ENCODE results near the gene PNISR.

Gene PNISR

GRCh38 chr6:99362678-99363268, 62.3 kb downstream of the PNISR start:
- in situ Hi-C loops (cut with MboI; ENCODE audit: low sequenced_read_pairs, unreplicated experiment) = no loop called here
- TF ChIP-seq, protein P1, sequence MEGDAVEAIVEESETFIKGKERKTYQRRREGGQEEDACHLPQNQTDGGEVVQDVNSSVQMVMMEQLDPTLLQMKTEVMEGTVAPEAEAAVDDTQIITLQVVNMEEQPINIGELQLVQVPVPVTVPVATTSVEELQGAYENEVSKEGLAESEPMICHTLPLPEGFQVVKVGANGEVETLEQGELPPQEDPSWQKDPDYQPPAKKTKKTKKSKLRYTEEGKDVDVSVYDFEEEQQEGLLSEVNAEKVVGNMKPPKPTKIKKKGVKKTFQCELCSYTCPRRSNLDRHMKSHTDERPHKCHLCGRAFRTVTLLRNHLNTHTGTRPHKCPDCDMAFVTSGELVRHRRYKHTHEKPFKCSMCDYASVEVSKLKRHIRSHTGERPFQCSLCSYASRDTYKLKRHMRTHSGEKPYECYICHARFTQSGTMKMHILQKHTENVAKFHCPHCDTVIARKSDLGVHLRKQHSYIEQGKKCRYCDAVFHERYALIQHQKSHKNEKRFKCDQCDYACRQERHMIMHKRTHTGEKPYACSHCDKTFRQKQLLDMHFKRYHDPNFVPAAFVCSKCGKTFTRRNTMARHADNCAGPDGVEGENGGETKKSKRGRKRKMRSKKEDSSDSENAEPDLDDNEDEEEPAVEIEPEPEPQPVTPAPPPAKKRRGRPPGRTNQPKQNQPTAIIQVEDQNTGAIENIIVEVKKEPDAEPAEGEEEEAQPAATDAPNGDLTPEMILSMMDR (IDR thresholded peaks at IDR 0.05; ENCODE audit: borderline replicate concordance, control extremely low read depth, extremely low read depth, insufficient read depth, missing control alignments) = no peak
- no peak for DNase-seq (ENCODE audit: low spot score)

- in situ Hi-C loops (cut with MboI; ENCODE audit: low sequenced_read_pairs, unreplicated experiment) = no loop called here
- TF ChIP-seq, protein P1 (IDR thresholded peaks at IDR 0.05; ENCODE audit: borderline replicate concordance, control extremely low read depth, extremely low read depth, insufficient read depth, missing control alignments) = no peak
Measured at GRCh38 chr6:99359800-99360199, 65.3 kb downstream of the PNISR start.

GRCh38 chr6:99356641-99357040, 68.5 kb downstream of the PNISR start:
- in situ Hi-C loops (cut with MboI; ENCODE audit: low sequenced_read_pairs, unreplicated experiment) = no loop called here
- TF ChIP-seq, protein P1 (IDR thresholded peaks at IDR 0.05; ENCODE audit: borderline replicate concordance, control extremely low read depth, extremely low read depth, insufficient read depth, missing control alignments) = no peak
- DNase-seq (ENCODE audit: low spot score) = no peak

More at GRCh38 chr6:99359800-99360199, 65.3 kb downstream of the PNISR start:
- DNase-seq (ENCODE audit: low spot score) = no peak

- TF ChIP-seq, protein P1 (IDR thresholded peaks at IDR 0.05; ENCODE audit: borderline replicate concordance, control extremely low read depth, extremely low read depth, insufficient read depth, missing control alignments) = no peak
- DNase-seq (ENCODE audit: low spot score) = no peak
- in situ Hi-C loops (cut with MboI; ENCODE audit: low sequenced_read_pairs, unreplicated experiment) = no loop called here
Measured at GRCh38 chr6:99354983-99355382, 70.1 kb downstream of the PNISR start.

GRCh38 chr6:99353126-99353525, 72.0 kb downstream of the PNISR start:
- TF ChIP-seq, protein P1 (IDR thresholded peaks at IDR 0.05; ENCODE audit: borderline replicate concordance, control extremely low read depth, extremely low read depth, insufficient read depth, missing control alignments) = no peak
- in situ Hi-C loops (cut with MboI; ENCODE audit: low sequenced_read_pairs, unreplicated experiment) = no loop called here
- DNase-seq (ENCODE audit: low spot score) = no peak

DNA sequence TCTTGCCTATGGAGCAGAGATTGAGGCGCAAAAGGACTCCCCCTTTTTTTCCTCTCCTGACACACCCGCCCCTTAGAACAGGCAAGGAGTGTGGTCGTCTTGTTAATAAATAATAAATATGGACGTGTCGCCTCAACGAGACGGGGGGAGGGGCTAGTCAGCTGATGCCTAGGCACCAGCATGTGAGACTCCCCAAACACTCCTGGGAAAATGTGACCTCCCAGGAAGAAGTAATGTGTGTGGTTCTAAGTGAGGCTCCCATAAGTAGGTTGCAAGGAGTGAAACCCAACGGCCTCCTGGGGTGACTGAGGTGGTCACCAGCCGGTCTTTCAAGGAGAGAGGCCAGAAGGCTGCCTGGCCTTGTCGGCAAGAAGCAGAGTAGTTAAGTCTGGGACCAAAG, 74.5 kb downstream of the PNISR start:
- TF ChIP-seq, protein P1 (IDR thresholded peaks at IDR 0.05; ENCODE audit: borderline replicate concordance, control extremely low read depth, extremely low read depth, insufficient read depth, missing control alignments) = no peak
- no peak for DNase-seq (ENCODE audit: low spot score)
- in situ Hi-C loops (cut with MboI; ENCODE audit: low sequenced_read_pairs, unreplicated experiment) = no loop called here
